Bone marrow (tissue), 2 donors: ENCODE results near the gene KCNC3.

ENCODE experiments used
- DNase-seq, 2 donors: peaks; one replicate each; lab custom pipeline; 2025; lab: John Stamatoyannopoulos, UW

KCNC3 gene

DNA sequence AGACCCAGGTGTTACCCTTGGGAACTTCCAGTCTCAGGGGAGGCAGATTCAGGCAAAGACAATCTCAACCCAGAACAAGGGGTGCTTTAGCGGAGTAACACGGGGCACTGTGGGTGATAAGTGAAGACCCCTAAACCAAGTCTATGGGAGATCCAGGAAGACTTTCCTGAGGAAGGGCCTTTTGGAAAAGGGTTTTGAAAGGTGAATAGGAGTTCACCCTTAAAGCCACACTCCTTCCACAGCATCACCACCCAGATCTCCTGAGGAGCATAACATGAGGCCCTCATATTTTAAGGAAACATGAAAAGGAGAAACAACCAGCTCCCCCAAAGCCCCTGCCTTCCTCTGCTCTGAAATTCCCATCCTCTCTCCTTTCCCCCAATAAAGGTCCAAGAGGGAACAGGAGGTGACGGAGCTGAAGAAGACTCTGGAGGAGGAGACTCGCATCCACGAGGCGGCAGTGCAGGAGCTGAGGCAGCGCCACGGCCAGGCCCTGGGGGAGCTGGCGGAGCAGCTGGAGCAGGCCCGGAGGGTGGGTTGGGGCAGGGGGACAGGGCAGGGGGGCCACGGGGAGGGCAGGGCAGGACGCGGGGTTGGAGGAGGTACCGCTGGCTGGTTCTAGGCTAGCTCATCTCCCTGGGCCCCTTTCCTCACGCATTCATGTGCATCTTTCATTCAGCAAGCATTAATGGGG lies 52.7 kb downstream of the KCNC3 start:
- DNase-seq, result no peak

DNA sequence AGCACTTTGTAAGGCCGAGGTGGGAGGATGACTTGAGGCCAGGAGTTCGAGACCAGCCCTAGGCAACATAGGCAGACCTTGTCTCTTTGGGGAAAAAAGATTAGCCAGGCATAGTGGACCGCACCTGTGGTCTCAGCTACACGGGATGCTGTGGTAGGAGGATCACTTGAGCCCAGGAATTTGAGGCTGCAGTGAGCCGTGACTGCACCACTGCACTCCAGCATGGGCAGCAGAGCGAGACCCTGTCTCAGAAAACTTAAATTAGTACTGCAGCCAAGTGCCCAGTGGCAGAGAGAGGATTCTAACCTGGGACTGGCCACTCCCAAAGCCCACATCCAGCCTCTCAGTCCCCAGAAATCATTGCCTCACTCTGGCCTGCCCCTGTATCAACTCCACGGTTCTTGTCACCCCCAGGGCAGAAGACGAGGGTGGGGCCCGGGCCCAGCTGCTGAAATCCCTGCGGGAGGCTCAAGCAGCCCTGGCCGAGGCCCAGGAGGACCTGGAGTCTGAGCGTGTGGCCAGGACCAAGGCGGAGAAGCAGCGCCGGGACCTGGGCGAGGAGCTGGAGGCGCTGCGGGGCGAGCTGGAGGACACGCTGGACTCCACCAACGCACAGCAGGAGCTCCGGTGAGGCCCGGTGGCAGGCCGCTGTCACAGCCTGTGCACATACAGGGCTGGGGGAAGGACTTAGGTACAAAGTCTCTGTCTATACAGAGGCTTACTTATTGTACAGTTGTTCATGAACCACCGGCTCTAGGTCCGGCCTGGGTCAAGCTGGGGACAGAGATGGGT lies 53.4 kb downstream of the KCNC3 start:
- no peak for DNase-seq

DNA sequence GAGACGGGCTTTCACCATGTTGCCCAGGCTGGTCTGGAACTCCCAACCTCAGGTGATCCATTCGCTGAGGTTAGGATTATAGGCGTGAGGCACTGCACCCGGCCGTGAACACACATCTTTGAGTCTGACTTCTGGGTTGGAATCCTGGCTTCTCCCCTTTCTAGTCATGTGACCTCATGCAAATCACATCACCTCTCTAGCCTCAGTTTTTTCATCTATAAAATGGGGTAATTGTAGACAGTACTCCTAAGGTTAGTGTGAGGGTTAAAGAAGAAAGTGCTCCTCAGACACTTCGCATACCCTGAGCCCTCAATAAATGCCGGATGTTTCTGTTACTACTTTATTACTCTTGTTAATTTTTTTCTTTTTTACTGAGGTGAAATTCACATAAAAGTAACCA lies 55.4 kb downstream of the KCNC3 start:
- DNase-seq, result no peak

DNA sequence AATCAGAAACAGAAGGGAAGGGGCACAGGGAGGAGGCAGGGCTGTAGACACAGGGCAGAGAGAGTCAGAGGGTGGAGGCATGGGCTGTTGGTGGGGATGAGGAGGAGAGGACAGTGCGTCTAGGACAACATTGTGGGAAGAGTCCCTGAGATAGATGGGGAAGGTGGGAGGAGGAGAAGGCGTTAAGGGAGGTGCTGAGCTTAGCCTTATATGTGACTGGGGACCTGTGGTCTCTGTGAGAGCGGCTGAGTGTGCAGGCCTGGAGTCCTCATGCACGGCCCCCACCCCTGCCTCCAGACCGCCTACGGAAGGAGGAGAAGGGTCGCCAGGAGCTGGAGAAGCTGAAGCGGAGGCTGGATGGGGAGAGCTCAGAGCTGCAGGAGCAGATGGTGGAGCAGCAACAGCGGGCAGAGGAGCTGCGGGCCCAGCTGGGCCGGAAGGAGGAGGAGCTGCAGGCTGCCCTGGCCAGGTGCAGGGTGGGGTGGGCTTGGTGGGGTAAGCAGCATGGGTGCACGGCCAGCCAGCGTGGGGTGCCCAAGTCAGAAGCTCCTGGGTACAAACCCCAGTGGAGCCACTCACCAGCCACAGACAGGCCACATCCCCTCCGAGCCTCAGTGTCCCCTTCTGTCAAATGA lies 56.8 kb downstream of the KCNC3 start:
- no peak for DNase-seq

DNA sequence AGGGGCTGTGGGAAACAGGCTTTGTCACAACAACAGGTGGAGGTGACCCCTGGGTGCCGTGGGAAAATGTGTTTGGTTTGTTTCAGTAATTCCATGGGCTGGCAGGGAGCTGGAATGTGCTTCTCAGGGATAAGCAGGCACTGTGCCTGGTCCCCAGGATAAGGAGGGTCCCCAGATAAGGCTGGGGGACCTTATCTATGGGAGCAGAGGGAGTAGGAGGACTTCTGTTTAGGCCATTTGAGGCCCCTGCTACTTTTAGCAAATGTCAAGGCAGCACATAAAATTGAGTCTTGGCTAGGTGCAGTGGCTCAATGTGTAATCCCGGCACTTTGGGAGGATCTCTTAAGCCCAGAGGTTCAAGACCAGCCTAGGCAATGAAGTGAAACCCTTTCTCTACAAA lies 59.5 kb downstream of the KCNC3 start:
- no peak for DNase-seq

DNA sequence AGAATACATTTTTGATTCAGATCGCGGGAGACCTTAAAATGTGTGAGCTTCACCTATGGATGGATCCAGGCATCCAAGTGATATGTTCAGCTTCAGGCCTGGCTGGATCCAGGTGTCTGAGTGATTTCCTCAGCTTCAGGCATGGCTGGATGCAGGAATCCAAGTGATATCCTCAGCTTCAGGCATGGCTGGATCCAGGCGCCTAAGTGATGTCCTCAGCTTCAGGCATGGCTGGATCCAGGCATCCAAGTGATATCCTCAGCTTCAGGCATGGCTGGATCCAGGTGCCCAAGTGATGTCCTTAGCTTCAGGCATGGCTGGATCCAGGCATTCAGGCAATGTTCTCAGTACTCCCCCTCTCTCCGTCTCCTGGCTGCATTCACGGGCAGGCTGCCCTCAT lies 60.7 kb downstream of the KCNC3 start:
- DNase-seq, result no peak

DNA sequence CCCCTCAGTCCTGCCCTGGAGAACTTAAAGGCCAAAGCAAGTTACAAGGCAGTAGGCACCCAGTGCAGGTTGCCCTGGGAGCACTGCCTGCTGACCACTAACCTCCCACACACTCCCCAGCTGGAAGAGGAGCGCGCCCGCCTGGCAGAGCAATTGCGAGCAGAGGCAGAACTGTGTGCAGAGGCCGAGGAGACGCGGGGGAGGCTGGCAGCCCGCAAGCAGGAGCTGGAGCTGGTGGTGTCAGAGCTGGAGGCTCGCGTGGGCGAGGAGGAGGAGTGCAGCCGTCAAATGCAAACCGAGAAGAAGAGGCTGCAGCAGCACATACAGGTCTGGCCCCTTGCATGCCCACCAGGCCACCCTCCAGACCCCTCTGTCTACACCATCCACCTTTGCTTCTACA lies 61.1 kb downstream of the KCNC3 start:
- DNase-seq, result no peak

DNA sequence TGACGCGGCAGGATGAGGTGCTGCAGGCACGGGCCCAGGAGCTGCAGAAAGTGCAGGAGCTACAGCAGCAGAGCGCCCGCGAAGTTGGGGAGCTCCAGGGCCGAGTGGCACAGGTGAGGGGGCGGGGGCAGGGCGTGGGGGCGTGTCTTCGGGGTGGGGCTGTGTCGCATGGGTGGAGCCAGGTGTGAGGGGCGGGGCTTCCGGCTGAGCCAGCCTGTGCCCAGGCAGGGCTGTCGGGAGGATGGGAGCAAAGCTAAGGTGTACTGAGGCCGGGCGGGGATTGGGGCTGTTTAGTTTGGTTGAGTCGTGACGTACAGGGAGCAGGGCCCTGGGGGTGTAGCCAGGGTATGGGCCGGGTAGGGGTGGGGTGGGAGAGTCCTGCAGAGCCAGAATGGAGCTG lies 62.3 kb downstream of the KCNC3 start:
- DNase-seq, result no peak

DNA sequence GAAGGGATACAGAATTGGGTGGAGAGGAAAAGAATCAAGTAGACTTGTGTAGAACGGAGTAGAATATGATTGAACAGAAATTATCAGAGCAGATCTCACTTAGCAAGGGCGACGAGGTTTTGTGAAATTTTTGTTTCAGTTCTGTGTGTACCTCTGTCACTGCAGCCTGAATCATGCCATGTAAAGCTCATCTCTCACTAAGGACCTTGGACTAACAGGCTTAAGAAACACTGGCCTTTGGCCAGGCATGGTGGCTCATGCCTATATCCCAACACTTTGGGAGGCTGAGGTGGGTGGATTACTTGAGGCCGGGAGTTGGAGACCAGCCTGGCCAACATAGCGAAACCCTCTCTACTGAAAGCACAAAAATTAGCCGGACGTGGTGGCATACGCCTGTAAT lies 63.1 kb downstream of the KCNC3 start:
- no peak for DNase-seq

DNA sequence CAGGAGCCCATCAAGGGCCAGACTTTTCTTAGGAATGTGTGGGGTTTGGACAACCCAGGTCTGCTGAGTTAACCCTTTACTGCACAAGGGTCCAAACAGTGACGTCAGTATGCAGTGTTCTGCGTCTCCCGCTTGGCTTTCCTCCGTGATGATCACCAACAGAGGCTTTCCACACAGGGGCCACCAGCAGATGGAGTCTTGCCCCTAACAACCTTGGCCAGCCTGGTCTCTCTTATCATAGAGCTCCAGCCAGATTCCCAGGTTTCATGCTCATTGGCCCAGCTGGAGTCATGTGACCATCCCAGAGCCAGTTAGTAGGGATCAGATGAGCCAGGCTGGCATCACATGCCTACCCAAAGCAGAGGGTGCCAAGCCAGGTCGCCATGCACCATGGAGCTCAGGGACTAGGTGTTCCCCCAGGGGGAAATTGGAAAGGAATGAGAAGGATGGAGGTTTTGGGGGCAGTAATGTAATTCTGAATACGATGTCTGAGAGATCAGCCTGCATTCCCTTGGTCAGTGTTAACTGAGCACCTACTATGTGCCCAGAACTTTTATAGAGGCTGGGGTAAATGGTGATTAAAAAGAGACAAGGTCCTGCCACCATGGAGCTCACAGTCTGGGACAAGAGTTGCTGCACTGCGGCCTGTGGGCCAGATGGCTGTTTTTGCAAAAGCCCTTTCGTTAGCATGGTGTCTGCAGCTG lies 64.5 kb downstream of the KCNC3 start:
- DNase-seq, result no peak

DNA sequence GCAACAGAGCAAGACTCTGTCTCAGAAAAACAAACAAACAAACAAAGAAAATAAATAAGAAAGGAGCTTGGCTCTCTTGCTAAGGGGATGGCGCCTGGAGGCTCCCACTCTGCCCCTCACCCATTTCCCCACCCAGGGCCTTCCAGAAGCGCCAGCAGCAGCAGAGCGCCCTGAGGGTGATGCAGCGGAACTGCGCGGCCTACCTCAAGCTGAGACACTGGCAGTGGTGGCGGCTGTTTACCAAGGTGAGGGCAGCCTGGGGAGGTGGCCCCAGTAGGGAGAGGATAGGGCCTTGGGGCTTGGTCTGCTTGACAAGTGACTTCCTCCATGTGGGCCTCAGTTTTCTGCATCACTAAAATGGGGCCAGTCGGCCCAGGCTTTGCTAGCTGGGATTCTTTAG lies 66.0 kb downstream of the KCNC3 start:
- DNase-seq, result no peak
